ENCODE data around the gene PHF10.

DNA sequence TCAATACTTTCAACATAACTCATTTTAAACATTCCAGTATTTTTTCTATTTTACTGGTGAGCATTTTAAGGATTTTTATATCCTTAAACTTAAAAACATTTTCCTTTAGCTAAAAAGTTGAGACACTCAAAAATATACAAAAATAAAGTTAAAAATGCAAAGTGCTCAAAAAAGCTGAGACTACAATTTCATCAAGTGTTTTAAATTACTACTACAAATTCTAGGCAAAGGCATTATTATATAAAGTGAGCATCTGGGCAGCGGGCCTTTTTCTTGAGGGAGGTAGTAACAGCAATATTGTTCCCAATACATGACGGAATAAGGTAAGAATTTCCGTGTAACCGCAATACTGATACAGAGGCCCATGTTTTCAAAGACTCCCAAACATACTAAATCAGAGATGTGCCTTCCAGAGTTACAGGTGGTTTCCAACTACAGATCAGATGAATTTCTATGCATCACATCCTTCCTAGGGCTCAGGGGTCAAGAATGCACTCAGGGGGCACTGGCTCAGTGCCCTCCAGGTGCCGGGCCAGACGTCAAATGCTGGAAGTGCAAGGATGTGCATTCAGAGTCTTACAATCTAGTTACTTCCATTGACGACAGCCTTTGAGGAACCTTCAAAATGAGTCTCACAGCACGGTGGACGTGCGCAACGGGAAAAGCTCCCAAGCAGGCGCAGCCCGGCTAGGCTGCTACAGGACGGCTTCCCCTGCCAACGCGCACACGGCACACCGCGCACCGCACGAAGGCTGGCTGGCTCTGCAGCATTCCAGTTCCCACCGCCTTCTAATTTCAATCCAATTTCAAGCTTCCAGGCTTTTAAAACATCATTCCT, 1.7 kb downstream of the PHF10 start:
- TF ChIP-seq EP300 (IDR thresholded peaks at IDR 0.05; ENCODE audit: borderline replicate concordance) (no peak), RAD21 (IDR thresholded peaks at IDR 0.05; ENCODE audit: low read depth) (no peak), FOXM1 (IDR thresholded peaks at IDR 0.05; ENCODE audit: borderline replicate concordance, low read depth) (no peak), ZBTB7A (IDR thresholded peaks at IDR 0.05; ENCODE audit: low read depth) (no peak), USF1 (IDR thresholded peaks at IDR 0.05) (no peak), EGR1 (IDR thresholded peaks at IDR 0.05) (no peak), TAF1 (IDR thresholded peaks at IDR 0.05; ENCODE audit: low read depth) (no peak), NFIC (IDR thresholded peaks at IDR 0.05) (0 out of 2 replicates have a peak, but pooled peaks have one; percentile 12), CREB1 (IDR thresholded peaks at IDR 0.05; ENCODE audit: low read depth) (no peak)
- TF ChIP-seq, protein P1, sequence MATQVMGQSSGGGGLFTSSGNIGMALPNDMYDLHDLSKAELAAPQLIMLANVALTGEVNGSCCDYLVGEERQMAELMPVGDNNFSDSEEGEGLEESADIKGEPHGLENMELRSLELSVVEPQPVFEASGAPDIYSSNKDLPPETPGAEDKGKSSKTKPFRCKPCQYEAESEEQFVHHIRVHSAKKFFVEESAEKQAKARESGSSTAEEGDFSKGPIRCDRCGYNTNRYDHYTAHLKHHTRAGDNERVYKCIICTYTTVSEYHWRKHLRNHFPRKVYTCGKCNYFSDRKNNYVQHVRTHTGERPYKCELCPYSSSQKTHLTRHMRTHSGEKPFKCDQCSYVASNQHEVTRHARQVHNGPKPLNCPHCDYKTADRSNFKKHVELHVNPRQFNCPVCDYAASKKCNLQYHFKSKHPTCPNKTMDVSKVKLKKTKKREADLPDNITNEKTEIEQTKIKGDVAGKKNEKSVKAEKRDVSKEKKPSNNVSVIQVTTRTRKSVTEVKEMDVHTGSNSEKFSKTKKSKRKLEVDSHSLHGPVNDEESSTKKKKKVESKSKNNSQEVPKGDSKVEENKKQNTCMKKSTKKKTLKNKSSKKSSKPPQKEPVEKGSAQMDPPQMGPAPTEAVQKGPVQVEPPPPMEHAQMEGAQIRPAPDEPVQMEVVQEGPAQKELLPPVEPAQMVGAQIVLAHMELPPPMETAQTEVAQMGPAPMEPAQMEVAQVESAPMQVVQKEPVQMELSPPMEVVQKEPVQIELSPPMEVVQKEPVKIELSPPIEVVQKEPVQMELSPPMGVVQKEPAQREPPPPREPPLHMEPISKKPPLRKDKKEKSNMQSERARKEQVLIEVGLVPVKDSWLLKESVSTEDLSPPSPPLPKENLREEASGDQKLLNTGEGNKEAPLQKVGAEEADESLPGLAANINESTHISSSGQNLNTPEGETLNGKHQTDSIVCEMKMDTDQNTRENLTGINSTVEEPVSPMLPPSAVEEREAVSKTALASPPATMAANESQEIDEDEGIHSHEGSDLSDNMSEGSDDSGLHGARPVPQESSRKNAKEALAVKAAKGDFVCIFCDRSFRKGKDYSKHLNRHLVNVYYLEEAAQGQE (IDR thresholded peaks at IDR 0.05; ENCODE audit: low read depth), result no peak
- TF ChIP-seq, protein P2, sequence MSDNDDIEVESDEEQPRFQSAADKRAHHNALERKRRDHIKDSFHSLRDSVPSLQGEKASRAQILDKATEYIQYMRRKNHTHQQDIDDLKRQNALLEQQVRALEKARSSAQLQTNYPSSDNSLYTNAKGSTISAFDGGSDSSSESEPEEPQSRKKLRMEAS (IDR thresholded peaks at IDR 0.05), result no peak; the same call in none of the 2 replicates
